Globus pallidus (tissue), 1 donor: ENCODE measurements around the gene NHS.

Experiments
- DNase-seq: peaks from one replicate; pipeline ENCODE4 v3.0.0-alpha.2; 2015; ENCODE audit warnings: low spot score

NHS gene

GRCh38 chrX:17374619-17375366 is at the start of gene NHS:
NHS (plus strand) TSS chrX:17375200; CDS start chrX:17375758, 558 bp downstream.
- peak; percentile 9 for DNase-seq

- no peak for DNase-seq
These were observed 46.2 kb upstream of the NHS start for GRCh38 chrX:17328837-17329236.

DNA sequence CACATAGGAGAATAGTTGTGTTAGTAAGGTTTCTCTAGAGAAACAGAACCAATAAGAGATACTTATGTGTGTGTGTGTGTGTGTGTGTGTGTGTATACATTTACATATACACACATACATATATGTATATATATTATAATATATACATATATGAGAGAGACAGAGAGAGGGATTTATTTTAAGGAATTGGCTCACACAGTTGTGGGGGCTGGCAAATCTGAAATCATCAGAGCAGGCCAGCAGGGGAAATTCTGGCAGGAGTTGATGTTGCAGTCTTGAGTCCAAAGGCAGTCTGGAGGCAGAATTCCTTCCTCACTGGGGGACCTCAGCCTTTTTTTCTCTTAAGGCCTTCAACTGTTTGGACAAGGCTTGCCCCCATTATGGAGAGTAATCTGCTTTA is 38.6 kb upstream of the NHS start:
- DNase-seq, result no peak

- no peak for DNase-seq
These were observed 19.0 kb upstream of the NHS start for GRCh38 chrX:17355976-17356375.

DNA sequence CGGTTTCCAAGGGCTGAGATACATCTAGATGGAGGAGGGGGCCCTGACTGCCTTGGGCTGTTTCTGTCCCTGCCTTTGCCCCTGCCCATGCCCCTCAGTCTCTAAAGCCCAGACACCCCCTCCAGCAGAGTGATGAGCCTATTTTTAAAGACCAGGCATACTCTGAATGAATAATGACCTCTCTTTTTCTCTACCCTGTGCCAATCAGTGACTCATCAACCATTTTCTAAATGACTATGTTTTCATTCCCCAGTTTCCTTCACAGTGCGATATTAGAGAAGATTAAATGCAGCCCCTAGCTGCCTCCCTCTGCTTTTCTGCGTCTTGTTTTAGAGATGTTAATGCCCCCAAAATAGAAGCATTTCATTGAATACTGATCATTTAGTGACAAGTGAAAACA is 15.5 kb upstream of the NHS start:
- no peak for DNase-seq

DNA sequence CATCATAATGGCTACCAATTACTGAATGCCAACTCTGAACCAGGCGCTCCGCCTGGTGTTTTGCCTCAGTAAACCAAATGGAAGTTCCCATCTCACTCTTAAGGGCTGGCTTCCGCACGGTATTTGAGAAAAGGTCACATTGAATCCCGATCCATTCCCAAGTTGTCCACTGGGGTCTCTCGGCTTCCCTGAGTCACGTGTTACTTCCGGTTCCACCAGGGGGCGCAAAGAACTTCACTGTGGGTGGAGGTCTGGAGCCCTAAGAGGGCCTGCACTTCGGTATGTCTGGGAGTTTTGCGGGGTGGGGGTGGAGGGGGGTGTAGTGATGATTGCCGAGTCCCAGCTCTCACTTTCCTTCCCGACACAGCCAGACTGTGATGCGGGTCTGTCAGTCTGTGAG is 13.4 kb upstream of the NHS start:
- DNase-seq, result no peak

DNA sequence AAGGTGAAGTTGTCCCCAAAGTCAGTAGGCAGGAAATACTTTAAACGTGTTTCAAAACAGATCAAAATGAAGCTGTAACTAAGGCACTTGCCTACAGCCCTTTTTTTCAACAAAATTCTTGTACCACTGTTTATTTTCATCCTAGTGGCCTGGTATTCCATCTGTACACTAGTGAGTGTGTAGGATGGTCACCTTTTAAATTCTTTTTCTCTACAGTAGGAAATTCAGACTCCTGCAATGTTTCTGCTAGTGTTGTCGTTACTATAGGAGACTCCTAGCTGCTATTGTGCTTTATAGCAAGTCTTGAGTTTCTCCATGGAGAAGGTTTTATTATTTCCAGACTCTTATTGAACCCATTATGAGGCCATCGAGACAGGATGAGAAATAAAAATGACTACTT is 7.0 kb upstream of the NHS start:
- no peak for DNase-seq

DNA sequence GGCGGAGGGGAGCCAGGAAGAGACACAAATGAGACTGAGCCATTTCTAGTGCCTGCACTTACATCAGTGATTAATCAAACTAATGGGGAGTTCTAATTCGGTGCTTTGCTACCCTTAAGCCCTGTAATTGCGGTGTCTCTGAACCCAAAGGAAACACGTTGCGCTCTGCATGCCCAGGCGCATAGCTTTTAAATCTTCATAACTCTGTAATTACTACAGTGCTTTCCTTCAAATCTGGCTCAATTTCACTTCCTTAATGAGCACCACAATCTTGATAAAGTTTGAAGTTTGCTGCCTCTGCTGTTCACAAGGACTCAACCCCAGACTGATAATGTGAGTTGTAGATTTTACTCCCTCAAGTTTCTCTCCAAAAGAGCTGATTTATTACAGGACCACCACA is 5.7 kb upstream of the NHS start:
- no peak for DNase-seq

GRCh38 chrX:17370191-17370590 is 4.8 kb upstream of the NHS start:
- DNase-seq, result no peak

DNA sequence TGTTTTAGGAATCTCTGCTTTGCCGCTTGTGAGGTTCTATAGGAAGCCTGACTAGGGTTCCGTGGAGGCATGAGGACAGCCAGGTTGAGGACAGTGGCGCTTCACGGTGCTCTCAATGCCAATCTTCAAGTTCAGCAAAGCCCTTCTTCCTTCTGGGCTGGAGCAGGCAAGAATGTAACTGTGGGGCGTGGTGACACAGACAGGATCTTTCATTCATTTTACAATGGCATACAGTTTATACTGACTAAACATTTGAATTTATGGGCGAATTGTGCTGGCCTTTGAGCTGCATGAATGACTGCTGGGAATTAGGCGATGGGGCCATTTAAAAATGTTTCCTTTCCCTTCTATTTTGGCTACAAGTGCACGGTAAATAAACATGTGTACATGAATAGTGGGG is 2.9 kb upstream of the NHS start:
- no peak for DNase-seq

DNA sequence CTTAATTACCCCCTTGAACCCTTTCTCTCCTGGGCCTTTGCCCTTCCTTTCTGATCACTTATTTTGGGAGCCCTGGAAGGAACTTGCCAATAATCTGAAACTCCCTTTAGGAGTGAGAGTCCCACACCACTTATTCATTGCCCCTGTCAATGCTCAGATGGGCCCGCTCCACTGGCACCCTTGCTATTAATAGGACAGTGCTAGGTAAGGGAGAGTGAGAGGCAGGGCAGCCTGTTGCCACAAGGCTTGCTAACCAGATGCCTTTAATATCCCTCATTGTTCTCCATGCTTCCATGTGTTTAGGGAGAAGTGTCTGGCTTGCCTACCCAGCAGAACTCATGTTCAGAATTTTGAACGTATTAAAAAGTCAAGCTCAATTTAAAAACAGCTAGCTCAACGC is 1.7 kb upstream of the NHS start:
- DNase-seq, result no peak

DNA sequence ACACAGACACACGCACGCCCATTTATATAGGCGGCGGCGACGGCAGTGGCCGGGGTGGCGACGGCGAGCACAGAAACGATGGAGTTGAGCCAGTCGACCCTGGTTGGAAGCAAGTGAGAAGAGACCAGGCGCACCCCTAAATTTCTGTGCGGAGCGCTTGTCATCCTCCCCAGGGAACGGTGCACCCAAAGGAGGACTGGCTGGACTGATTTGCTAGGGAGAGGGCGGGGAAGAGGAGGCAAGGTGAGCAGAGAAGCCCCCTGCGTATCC is 302 bp downstream of the NHS start:
- DNase-seq, result no peak

DNA sequence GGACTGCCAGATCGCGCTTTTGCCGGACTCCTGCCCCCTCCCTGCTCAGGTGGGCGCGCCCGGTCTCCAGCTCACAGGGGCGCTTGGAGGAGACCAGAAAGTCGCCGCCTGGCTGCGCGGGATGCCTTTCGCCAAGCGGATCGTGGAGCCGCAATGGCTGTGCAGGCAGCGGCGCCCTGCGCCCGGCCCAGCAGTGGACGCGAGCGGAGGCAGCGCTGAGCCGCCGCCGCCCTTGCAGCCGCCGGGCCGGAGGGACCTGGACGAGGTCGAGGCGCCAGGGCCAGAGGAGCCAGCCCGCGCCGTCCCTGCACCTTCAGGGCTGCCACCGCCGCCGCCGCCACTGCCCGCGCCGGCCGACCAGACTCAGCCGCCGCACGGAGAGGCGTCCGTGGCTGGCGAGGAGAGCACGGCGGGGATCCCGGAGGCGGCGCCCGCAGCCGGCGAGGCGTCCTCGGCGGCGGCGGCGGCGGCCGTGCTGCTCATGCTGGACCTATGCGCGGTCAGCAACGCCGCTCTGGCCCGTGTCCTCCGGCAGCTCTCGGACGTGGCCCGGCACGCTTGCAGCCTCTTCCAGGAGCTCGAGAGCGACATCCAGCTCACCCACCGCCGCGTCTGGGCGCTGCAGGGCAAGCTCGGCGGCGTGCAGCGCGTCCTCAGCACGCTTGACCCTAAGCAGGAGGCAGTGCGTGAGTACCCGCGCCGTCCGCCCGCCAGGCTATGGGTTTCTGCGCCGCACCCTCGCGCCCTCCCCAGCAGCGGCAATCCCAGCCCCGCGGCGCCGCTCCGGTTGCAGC is 834 bp downstream of the NHS start:
- DNase-seq, result no peak

DNA sequence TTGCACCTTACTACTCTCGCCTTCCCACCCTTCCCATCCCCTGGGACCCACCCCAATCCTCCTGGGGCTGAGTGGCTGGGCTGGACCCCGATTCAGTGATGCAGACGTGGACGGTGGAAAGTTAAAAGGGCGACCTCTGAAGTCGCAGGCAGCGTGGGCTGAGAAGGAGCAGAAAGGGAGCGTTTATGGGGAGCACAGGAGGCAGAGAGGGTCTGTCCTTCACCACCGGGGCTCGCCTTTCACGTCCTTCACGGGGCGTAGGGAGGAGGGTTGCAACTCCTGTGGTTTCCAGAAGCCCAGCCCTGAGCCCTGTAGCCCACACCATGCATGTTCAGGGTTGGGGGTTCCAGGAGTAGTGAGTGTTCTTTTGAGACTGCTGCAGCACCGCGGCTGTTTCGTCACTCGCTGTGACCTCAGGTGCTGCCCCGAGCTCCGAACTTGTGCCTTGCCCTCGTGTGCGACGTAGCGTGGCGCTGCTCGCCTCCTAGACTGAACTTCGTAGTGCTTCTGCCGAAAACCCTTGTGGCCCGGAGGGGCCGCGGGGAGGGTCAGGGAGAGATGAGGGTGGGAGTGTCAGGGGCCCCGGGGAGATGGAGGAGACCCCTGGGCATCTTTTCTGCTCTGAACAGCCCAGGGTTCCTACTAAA is 1.6 kb downstream of the NHS start:
- no peak for DNase-seq

DNA sequence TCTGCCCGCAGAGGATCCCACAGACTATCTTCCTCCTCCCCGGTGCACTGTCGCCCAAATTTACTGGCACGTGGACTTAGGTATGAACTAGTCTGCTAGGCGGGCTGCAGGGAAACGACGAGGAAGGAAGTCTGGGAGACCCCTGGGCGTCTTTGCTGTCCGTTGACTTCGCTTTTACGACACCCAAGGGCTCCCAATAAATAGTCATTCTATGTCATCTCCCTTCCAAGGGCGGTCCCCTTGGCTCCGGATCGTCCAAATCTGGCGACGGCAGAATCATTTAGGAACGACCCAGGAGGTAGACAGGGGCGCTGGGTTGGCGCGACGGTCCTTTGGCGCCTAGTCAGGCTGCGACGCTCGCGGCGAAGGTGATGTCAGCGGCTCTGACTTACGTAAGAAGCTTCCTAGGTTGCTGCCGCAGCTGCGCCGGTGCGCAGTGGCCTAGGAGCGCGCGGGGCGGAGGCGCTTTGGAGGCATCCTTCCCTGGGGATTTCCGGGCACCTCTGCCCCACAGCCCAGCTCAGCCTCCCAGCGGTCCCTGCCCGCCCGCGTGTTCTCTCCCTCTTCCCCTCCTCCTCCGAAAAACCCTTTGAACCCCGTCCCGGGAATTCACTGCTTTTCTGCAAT is 2.2 kb downstream of the NHS start:
- no peak for DNase-seq

- no peak for DNase-seq
These were observed 2.8 kb downstream of the NHS start for GRCh38 chrX:17377795-17378194.

GRCh38 chrX:17380221-17380620 is 5.2 kb downstream of the NHS start:
- DNase-seq, result no peak

DNA sequence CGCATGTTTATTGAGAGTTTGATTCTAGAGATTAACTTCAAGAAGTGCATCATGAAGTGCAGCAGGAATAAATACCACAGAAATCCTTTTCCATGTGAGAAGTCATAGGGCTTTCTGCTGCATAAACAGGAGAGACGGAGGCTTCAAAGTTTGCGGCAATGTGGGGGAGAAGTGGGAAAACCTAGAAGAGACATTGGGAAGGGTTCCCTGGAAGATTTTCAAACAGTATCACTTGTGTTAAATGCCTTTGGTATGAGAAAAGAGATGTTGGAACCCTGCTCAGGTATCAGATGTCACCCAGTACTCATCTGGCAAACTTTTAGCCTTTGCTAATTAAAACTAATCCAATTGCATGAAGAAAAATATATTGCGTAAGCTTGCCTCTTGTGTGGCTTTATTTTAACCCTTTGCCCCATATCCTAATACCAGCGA is 15.4 kb downstream of the NHS start:
- DNase-seq, result no peak

- DNase-seq, result no peak
These were observed 20.2 kb downstream of the NHS start for GRCh38 chrX:17395154-17395553.

DNA sequence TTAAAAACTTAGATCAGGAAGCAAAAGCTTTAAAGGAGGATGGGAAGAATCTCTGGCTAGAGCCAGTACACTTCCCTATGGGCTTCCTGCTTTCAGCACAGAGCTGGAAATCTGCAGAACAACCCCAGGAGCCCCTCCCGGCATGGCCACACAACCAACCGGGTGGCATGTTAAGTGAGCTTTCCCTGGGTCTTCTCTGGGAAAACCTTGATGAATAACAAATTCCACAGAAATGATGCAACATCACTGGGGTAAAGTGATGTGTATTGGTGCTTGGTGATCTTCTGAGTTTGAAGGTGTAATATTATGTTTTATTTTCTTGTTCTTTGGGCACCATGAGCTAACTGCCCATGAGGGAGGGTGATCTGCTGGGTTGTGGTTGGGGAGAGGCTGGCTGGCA is 22.1 kb downstream of the NHS start:
- DNase-seq, result no peak

DNA sequence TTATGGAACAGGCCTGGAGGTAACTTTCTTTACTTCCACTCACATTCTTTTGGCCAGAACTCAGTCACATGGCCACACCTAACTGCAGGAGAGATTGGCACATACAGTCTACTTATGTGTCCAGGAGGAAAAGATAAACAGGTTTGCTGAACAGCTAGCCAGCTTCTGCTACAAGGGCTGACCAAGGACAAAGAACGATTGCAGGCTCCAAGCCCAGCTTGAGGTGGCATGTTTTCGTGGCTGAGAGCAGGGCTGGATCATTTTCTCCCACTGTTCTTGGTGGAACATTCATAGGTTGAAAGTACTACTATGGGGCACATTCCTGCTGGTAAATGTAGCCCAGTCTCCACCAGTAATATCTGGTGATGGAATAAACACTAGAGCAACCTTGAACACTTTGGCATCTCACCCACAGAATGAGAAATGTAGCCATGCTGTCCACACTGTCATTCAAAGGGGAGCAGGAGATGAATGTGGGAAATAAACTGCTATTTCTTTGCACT is 28.2 kb downstream of the NHS start:
- DNase-seq, result no peak

DNA sequence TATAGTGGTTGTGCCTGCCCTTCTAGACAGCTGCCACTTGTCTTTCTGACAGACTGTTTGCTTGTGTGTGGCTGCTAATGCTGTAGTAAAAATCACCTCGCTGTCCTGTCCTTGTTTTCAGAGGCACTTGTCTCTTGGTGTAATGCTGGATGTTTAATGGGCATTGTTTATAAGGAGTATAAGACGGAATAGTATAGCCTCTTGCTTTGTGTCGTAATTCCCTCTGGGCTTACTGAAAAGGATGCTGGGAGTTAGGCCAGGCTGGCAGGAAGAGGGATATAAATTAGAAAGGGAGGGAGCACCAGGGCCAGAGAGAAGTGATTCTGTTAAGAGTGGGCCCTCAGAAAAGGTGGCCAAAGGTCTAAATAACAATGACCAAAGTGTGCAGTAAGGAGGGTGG is 29.0 kb downstream of the NHS start:
- no peak for DNase-seq
